GM23338 (cell line): ENCODE measurements around the gene TDO2. TPM values are rescaled to one million over a fixed set of nuclear protein-coding genes. Genes with fewer than 3 reads are reported as not detected.

Experiments used
- ATAC-seq: fragments of 200-7000 bp; cut with Tn5 transposase; 3 replicates; pipeline ENCODE4 v1.9.1; 2020
- DNase-seq: peaks from one replicate; pipeline ENCODE4 v3.0.0-alpha.2; 2015; ENCODE audit warnings: low spot score
- H2AFZ ChIP-seq: fragments of 200-600 bp; sonication (generic); 2 replicates; pipeline ENCODE4 v1.8.0; 2016; ENCODE audit warnings: antibody characterized with exemption, mild to moderate bottlenecking, moderate library complexity
- H3F3A ChIP-seq: fragments of 200-600 bp; sonication (generic); replicated peaks from 2 replicates; pipeline ENCODE4 v1.8.0; 2017; ENCODE audit warnings: antibody characterized with exemption, mixed run types, low read depth
- H3K27ac ChIP-seq: fragments of 200-600 bp; sonication (generic); 2 replicates; pipeline ENCODE4 v1.6.1; 2016; ENCODE audit warnings: low read depth
- H3K27me3 ChIP-seq: fragments of 200-600 bp; sonication (generic); 2 replicates; pipeline ENCODE4 v1.8.0; 2016; ENCODE audit warnings: mild to moderate bottlenecking, mixed run types, moderate library complexity; ENCODE audit not compliant: insufficient read depth
- H3K36me3 ChIP-seq: fragments of 200-600 bp; sonication (generic); 2 replicates; pipeline ENCODE4 v1.8.0; 2016; ENCODE audit warnings: mild to moderate bottlenecking; ENCODE audit not compliant: insufficient read depth
- H3K4me1 ChIP-seq: fragments of 200-600 bp; sonication (generic); 2 replicates; pipeline ENCODE4 v1.8.0; 2016; ENCODE audit warnings: mild to moderate bottlenecking, moderate library complexity; ENCODE audit not compliant: insufficient read depth
- H3K4me2 ChIP-seq: fragments of 200-600 bp; sonication (generic); 2 replicates; pipeline ENCODE4 v1.7.1; 2017; ENCODE audit warnings: mixed run types
- H3K4me3 ChIP-seq: fragments of 200-600 bp; sonication (generic); 2 replicates; pipeline ENCODE4 v1.6.1; 2016; ENCODE audit warnings: mixed run types
- H3K79me2 ChIP-seq: fragments of 200-600 bp; sonication (generic); replicated peaks from 2 replicates; pipeline ENCODE4 v1.8.0; 2017; ENCODE audit warnings: mild to moderate bottlenecking; ENCODE audit not compliant: insufficient read depth
- H3K9me2 ChIP-seq: fragments of 200-600 bp; sonication (generic); 2 replicates; pipeline ENCODE4 v1.8.0; 2017; ENCODE audit not compliant: insufficient read depth
- H4K20me1 ChIP-seq: fragments of 200-600 bp; sonication (generic); replicated peaks from 2 replicates; pipeline ENCODE4 v1.8.0; 2017; ENCODE audit warnings: mild to moderate bottlenecking; ENCODE audit not compliant: insufficient read depth
- H3K27ac Mint-ChIP-seq: 2 replicates; pipeline ENCODE4 v1.8.0; 2020; ENCODE audit warnings: inconsistent platforms, mild to moderate bottlenecking, moderate library complexity, mixed read lengths
- H3K27me3 Mint-ChIP-seq: 3 replicates; pipeline ENCODE4 v1.8.0; 2022; ENCODE audit warnings: low read depth, mild to moderate bottlenecking, moderate library complexity, mixed read lengths, inconsistent platforms; ENCODE audit not compliant: insufficient read depth, poor library complexity
- H3K36me3 Mint-ChIP-seq: 3 replicates; pipeline ENCODE4 v1.8.0; 2021; ENCODE audit warnings: low read depth, mild to moderate bottlenecking, inconsistent platforms, moderate library complexity, mixed read lengths
- H3K4me1 Mint-ChIP-seq: 3 replicates; pipeline ENCODE4 v1.8.0; 2020; ENCODE audit warnings: mild to moderate bottlenecking, inconsistent platforms, mixed read lengths
- H3K4me3 Mint-ChIP-seq: 3 replicates; pipeline ENCODE4 v1.8.0; 2021; ENCODE audit warnings: moderate library complexity, mild to moderate bottlenecking, inconsistent platforms, mixed read lengths
- H3K9me3 Mint-ChIP-seq: 3 replicates; pipeline ENCODE4 v1.8.0; 2020; ENCODE audit warnings: moderate library complexity, mild to moderate bottlenecking, inconsistent platforms, mixed read lengths
- CREB1 ChIP-seq: fragments of 250-450 bp; sonication (Bioruptor Pico); IDR thresholded peaks from 2 replicates; pipeline ENCODE4 v1.5.0; 2020; ENCODE audit warnings: low read depth, mild to moderate bottlenecking, moderate library complexity
- EZH2 ChIP-seq: fragments of 200-600 bp; sonication (generic); IDR thresholded peaks from one replicate; pipeline ENCODE4 v1.8.0; 2017; ENCODE audit warnings: antibody characterized with exemption, mild to moderate bottlenecking, low read depth; ENCODE audit not compliant: unreplicated experiment
- EZH2phosphoT487 ChIP-seq: fragments of 200-600 bp; sonication (generic); IDR thresholded peaks from one replicate; pipeline ENCODE4 v1.8.1; 2018; ENCODE audit warnings: antibody characterized with exemption; ENCODE audit not compliant: unreplicated experiment
- NANOG ChIP-seq: IDR thresholded peaks from 2 replicates; pipeline ENCODE4 v1.6.1; 2016; ENCODE audit warnings: antibody characterized with exemption, borderline replicate concordance
- REST ChIP-seq: IDR thresholded peaks from one replicate; pipeline ENCODE4 v1.6.1; 2018; ENCODE audit warnings: antibody characterized with exemption; ENCODE audit not compliant: unreplicated experiment
- STAT1 ChIP-seq: IDR thresholded peaks from one replicate; pipeline ENCODE4 v1.6.1; 2016; ENCODE audit warnings: antibody characterized with exemption; ENCODE audit not compliant: unreplicated experiment
- ZNF114 ChIP-seq: fragments of 250-450 bp; sonication (Bioruptor Pico); IDR thresholded peaks from 2 replicates; pipeline ENCODE4 v1.5.0; 2020; ENCODE audit warnings: mild to moderate bottlenecking, moderate library complexity
- ZNF331 ChIP-seq: fragments of 250-450 bp; sonication (Bioruptor Pico); IDR thresholded peaks from 2 replicates; pipeline ENCODE4 v1.5.0; 2020; ENCODE audit warnings: low read depth, mild to moderate bottlenecking, moderate library complexity
- polyA plus RNA-seq: library from polyadenylated mRNA; unstranded; fragments of >200 nt; fragmentation: Nextera tagmentation; extraction: Ambion mirVana; gene quantifications from 2 replicates; pipeline ENCODE4 v1.2.1, GENCODE V29; 2016
- total RNA-seq: library from RNA; depleted of rRNA; stranded (reverse); fragments of >200 nt; shearing (Covaris generic); gene quantifications from 2 replicates; pipeline ENCODE4 v1.2.3, GENCODE V29; 2014
- TF ChIP-seq, protein P1 (sequence below): IDR thresholded peaks from 2 replicates; pipeline ENCODE4 v1.6.1; 2016; ENCODE audit warnings: antibody characterized with exemption
- TF ChIP-seq, protein P2 (sequence below): fragments of 250-450 bp; sonication (Bioruptor Pico); IDR thresholded peaks from 2 replicates; pipeline ENCODE4 v1.5.0; 2020; ENCODE audit warnings: mild to moderate bottlenecking, moderate library complexity

The TDO2 gene
- total and polyA plus RNA-seq, 2 experiments from 2014 or later, result 0.10 TPM; not detected in 1

DNA sequence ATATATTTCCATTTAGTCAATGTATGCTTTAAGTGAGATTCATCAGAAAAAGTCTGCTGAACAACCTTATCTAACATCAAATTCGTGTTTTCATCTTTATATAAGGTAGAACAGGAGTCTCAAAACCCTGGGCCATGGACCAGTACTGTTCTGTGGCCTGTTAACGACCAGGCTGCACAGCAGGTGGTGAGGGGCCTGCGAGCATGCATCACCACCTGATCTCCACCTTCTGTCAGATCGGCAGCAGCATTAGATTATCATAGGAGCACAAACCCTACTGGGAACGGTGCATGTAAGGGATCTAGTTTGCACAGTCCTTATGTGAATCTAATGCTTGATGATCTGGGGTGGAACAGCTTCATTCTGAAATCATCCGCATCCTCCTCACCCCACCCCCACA, 47.0 kb downstream of the TDO2 start:
- Mint-ChIP-seq H3K27me3 (peaks cover 3% of the 10 kb centered on the region), H3K27ac (no peak overlapping the region), H3K9me3 (no peaks in the 10 kb centered on the region), H3K36me3 (no peaks in the 10 kb centered on the region), H3K4me3 (no peak overlapping the region), H3K4me1 (no peaks in the 10 kb centered on the region)
- H3K79me2 ChIP-seq, result no peaks in the 10 kb centered on the region
- DNase-seq, result peak; percentile 24
- no peak for ATAC-seq
- H3K4me2 ChIP-seq, result no peak overlapping the region
- no peak overlapping the region for H3K4me3 ChIP-seq
- H3K27ac ChIP-seq, result no peak overlapping the region
- H4K20me1 ChIP-seq, result no peaks in the 10 kb centered on the region
- no peaks in the 10 kb centered on the region for H3K4me1 ChIP-seq
- H3K27me3 ChIP-seq, result no peaks in the 10 kb centered on the region
- H3K36me3 ChIP-seq, result no peaks in the 10 kb centered on the region
- H3F3A ChIP-seq, result no peaks in the 10 kb centered on the region
- H2AFZ ChIP-seq, result no peak overlapping the region
- H3K9me2 ChIP-seq, result no peaks in the 10 kb centered on the region
- no peak for TF ChIP-seq STAT1
- TF ChIP-seq, protein P1, sequence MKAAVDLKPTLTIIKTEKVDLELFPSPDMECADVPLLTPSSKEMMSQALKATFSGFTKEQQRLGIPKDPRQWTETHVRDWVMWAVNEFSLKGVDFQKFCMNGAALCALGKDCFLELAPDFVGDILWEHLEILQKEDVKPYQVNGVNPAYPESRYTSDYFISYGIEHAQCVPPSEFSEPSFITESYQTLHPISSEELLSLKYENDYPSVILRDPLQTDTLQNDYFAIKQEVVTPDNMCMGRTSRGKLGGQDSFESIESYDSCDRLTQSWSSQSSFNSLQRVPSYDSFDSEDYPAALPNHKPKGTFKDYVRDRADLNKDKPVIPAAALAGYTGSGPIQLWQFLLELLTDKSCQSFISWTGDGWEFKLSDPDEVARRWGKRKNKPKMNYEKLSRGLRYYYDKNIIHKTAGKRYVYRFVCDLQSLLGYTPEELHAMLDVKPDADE, result no peak
- TF ChIP-seq ZNF331 (CRISPR knock-in tag), result no peak
- no peak for TF ChIP-seq ZNF114 (CRISPR knock-in tag)
- TF ChIP-seq, protein P2, sequence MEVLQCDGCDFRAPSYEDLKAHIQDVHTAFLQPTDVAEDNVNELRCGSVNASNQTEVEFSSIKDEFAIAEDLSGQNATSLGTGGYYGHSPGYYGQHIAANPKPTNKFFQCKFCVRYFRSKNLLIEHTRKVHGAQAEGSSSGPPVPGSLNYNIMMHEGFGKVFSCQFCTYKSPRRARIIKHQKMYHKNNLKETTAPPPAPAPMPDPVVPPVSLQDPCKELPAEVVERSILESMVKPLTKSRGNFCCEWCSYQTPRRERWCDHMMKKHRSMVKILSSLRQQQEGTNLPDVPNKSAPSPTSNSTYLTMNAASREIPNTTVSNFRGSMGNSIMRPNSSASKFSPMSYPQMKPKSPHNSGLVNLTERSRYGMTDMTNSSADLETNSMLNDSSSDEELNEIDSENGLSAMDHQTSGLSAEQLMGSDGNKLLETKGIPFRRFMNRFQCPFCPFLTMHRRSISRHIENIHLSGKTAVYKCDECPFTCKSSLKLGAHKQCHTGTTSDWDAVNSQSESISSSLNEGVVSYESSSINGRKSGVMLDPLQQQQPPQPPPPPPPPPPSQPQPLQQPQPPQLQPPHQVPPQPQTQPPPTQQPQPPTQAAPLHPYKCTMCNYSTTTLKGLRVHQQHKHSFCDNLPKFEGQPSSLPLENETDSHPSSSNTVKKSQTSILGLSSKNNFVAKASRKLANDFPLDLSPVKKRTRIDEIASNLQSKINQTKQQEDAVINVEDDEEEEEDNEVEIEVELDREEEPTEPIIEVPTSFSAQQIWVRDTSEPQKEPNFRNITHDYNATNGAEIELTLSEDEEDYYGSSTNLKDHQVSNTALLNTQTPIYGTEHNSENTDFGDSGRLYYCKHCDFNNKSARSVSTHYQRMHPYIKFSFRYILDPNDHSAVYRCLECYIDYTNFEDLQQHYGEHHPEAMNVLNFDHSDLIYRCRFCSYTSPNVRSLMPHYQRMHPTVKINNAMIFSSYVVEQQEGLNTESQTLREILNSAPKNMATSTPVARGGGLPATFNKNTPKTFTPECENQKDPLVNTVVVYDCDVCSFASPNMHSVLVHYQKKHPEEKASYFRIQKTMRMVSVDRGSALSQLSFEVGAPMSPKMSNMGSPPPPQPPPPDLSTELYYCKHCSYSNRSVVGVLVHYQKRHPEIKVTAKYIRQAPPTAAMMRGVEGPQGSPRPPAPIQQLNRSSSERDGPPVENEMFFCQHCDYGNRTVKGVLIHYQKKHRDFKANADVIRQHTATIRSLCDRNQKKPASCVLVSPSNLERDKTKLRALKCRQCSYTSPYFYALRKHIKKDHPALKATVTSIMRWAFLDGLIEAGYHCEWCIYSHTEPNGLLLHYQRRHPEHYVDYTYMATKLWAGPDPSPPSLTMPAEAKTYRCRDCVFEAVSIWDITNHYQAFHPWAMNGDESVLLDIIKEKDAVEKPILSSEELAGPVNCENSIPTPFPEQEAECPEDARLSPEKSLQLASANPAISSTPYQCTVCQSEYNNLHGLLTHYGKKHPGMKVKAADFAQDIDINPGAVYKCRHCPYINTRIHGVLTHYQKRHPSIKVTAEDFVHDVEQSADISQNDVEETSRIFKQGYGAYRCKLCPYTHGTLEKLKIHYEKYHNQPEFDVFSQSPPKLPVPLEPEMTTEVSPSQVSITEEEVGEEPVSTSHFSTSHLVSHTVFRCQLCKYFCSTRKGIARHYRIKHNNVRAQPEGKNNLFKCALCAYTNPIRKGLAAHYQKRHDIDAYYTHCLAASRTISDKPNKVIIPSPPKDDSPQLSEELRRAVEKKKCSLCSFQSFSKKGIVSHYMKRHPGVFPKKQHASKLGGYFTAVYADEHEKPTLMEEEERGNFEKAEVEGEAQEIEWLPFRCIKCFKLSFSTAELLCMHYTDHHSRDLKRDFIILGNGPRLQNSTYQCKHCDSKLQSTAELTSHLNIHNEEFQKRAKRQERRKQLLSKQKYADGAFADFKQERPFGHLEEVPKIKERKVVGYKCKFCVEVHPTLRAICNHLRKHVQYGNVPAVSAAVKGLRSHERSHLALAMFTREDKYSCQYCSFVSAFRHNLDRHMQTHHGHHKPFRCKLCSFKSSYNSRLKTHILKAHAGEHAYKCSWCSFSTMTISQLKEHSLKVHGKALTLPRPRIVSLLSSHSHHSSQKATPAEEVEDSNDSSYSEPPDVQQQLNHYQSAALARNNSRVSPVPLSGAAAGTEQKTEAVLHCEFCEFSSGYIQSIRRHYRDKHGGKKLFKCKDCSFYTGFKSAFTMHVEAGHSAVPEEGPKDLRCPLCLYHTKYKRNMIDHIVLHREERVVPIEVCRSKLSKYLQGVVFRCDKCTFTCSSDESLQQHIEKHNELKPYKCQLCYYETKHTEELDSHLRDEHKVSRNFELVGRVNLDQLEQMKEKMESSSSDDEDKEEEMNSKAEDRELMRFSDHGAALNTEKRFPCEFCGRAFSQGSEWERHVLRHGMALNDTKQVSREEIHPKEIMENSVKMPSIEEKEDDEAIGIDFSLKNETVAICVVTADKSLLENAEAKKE (CRISPR knock-in tag), result no peak

DNA sequence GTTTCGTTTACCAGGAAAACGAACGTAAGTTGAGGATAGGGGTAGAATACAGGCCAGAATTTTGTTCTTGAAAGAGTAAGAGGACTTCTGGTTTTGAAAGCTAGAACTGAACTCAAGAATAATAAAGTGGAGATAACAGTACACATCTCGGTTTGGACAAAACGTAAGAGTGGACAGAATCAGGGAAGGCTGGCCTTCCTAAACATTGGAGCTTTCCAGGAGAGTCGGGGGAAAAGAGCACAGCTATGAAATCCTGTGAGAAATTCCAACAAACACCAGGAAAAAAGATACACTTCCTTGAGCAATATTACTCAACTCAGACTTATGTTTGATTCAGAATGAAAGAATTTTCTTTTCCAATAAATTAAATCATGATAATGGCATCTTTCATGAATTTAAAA, 49.0 kb downstream of the TDO2 start:
- H3K9me3 Mint-ChIP-seq, result no peaks in the 10 kb centered on the region
- no peak overlapping the region for H3K27ac Mint-ChIP-seq
- H3K36me3 Mint-ChIP-seq, result no peaks in the 10 kb centered on the region
- H3K4me1 Mint-ChIP-seq, result no peaks in the 10 kb centered on the region
- Histone ChIP-seq H3F3A (no peaks in the 10 kb centered on the region), H3K4me2 (no peak overlapping the region), H3K79me2 (no peaks in the 10 kb centered on the region), H3K4me1 (no peaks in the 10 kb centered on the region), H3K36me3 (no peaks in the 10 kb centered on the region), H3K4me3 (no peak overlapping the region), H3K9me2 (no peaks in the 10 kb centered on the region), H4K20me1 (no peaks in the 10 kb centered on the region), H3K27ac (no peak overlapping the region), H3K27me3 (no peaks in the 10 kb centered on the region), H2AFZ (no peak overlapping the region)
- DNase-seq, result no peak
- peaks cover 3% of the 10 kb centered on the region for H3K27me3 Mint-ChIP-seq
- ATAC-seq, result no peak
- peak overlapping the region; percentile 35; the same call in 2 of the 3 replicates for H3K4me3 Mint-ChIP-seq
- no peak for TF ChIP-seq EZH2
- TF ChIP-seq REST, result no peak
- no peak for TF ChIP-seq STAT1
- no peak for TF ChIP-seq CREB1 (CRISPR knock-in tag)
- no peak for TF ChIP-seq NANOG
- TF ChIP-seq EZH2phosphoT487, result no peak
- TF ChIP-seq, protein P1, result no peak
- TF ChIP-seq ZNF331 (CRISPR knock-in tag), result no peak
